ENCODE measurements around the gene MEF2C. TPM values are rescaled to one million over a fixed set of nuclear protein-coding genes. Genes with fewer than 3 reads are reported as not detected.

MEF2C gene
- total and polyA plus RNA-seq, 2 experiments from 2014 or later = 0.97 to 1.6 TPM

DNA sequence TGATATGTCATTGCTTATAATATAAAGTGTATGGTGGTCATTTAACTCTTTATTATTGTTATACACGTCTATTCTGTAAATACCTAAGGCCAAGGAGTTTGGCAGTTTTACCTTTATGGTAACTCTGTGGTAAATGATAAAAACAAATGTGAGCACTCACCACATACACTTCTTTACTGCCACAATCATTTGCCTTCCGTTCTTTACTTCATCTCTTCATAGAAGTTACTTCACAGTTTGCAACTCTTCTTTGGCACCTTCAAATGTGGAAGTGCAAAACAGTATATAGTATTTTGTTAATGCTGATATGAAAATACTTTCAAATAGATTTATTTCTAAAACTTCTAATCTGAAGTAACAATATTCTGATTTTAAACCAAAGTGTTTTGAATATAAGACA, 4.4 kb upstream of the MEF2C start:
- no peak overlapping the region for H3K27ac ChIP-seq (ENCODE audit: low read depth)
- peaks cover 19% of the 10 kb centered on the region for H3K4me1 ChIP-seq (ENCODE audit: insufficient read depth)
- peaks cover 16% of the 10 kb centered on the region; the same call in 2 of the 3 replicates for H3K4me1 Mint-ChIP-seq
- no peak overlapping the region for H3K4me3 ChIP-seq
- H4K20me1 ChIP-seq (replicated peaks; ENCODE audit: insufficient read depth) = no peaks in the 10 kb centered on the region
- no peaks in the 10 kb centered on the region for H3K36me3 Mint-ChIP-seq (ENCODE audit: low read depth)
- H2AFZ ChIP-seq = no peak overlapping the region
- H3K9me3 Mint-ChIP-seq = no peaks in the 10 kb centered on the region
- H3K4me2 ChIP-seq = no peak overlapping the region
- no peak overlapping the region for H3K27ac Mint-ChIP-seq
- H3K9me2 ChIP-seq (ENCODE audit: insufficient read depth) = no peaks in the 10 kb centered on the region
- peaks cover 26% of the 10 kb centered on the region for H3K27me3 Mint-ChIP-seq (ENCODE audit: insufficient read depth, low read depth, poor library complexity)
- H3K36me3 ChIP-seq (ENCODE audit: insufficient read depth) = no peaks in the 10 kb centered on the region
- DNase-seq (ENCODE audit: low spot score) (no peak), ATAC-seq (no peak)
- H3K4me3 Mint-ChIP-seq = no peak overlapping the region
- H3K79me2 ChIP-seq (replicated peaks; ENCODE audit: insufficient read depth) = no peaks in the 10 kb centered on the region
- H3K27me3 ChIP-seq (ENCODE audit: insufficient read depth) = peaks cover 82% of the 10 kb centered on the region
- H3F3A ChIP-seq (replicated peaks; ENCODE audit: low read depth) = no peaks in the 10 kb centered on the region
- TF ChIP-seq EZH2 (IDR thresholded peaks at IDR 0.05; ENCODE audit: low read depth, unreplicated experiment) (no peak), JUNB (IDR thresholded peaks at IDR 0.05; ENCODE audit: unreplicated experiment) (no peak), EZH2phosphoT487 (IDR thresholded peaks at IDR 0.05; ENCODE audit: unreplicated experiment) (no peak)
- TF ChIP-seq, protein P1, sequence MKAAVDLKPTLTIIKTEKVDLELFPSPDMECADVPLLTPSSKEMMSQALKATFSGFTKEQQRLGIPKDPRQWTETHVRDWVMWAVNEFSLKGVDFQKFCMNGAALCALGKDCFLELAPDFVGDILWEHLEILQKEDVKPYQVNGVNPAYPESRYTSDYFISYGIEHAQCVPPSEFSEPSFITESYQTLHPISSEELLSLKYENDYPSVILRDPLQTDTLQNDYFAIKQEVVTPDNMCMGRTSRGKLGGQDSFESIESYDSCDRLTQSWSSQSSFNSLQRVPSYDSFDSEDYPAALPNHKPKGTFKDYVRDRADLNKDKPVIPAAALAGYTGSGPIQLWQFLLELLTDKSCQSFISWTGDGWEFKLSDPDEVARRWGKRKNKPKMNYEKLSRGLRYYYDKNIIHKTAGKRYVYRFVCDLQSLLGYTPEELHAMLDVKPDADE (IDR thresholded peaks at IDR 0.05) = no peak
- TF ChIP-seq, protein P2, sequence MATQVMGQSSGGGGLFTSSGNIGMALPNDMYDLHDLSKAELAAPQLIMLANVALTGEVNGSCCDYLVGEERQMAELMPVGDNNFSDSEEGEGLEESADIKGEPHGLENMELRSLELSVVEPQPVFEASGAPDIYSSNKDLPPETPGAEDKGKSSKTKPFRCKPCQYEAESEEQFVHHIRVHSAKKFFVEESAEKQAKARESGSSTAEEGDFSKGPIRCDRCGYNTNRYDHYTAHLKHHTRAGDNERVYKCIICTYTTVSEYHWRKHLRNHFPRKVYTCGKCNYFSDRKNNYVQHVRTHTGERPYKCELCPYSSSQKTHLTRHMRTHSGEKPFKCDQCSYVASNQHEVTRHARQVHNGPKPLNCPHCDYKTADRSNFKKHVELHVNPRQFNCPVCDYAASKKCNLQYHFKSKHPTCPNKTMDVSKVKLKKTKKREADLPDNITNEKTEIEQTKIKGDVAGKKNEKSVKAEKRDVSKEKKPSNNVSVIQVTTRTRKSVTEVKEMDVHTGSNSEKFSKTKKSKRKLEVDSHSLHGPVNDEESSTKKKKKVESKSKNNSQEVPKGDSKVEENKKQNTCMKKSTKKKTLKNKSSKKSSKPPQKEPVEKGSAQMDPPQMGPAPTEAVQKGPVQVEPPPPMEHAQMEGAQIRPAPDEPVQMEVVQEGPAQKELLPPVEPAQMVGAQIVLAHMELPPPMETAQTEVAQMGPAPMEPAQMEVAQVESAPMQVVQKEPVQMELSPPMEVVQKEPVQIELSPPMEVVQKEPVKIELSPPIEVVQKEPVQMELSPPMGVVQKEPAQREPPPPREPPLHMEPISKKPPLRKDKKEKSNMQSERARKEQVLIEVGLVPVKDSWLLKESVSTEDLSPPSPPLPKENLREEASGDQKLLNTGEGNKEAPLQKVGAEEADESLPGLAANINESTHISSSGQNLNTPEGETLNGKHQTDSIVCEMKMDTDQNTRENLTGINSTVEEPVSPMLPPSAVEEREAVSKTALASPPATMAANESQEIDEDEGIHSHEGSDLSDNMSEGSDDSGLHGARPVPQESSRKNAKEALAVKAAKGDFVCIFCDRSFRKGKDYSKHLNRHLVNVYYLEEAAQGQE (IDR thresholded peaks at IDR 0.05; ENCODE audit: unreplicated experiment) = no peak

DNA sequence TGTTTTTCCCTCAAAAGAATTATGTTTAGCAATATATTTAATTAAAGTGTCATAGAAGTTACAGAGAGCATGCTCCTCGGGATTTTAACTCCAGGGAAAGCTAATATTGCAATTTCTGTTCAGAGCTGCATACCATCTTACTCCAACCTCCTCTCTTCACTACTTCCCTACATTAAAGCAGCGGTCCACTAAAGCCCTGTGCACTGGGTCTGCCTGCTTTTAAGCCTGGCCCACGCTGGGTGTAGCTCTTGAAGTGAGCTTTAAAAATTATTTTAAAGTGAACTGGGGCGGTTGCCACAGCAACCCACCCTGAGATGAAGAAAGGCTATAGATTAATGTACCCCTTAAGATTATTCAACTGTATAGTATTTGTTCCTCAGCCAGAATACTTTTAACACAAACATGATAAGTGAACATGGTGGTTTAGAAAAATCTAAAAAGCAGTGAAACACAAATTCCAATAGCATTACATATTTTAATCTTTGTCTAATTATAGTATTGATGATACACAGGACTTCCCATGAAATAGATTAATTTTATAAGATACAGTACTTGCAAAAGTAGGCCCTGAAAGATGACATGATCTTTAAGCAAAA, 3.9 kb upstream of the MEF2C start:
- Histone ChIP-seq H3K9me2 (ENCODE audit: insufficient read depth) (no peaks in the 10 kb centered on the region), H2AFZ (no peak overlapping the region), H3K27me3 (ENCODE audit: insufficient read depth) (peaks cover 87% of the 10 kb centered on the region), H3K4me2 (no peak overlapping the region), H3K36me3 (ENCODE audit: insufficient read depth) (no peaks in the 10 kb centered on the region), H3K4me3 (no peak overlapping the region), H3K27ac (ENCODE audit: low read depth) (no peak overlapping the region), H3K79me2 (replicated peaks; ENCODE audit: insufficient read depth) (no peaks in the 10 kb centered on the region), H4K20me1 (replicated peaks; ENCODE audit: insufficient read depth) (no peaks in the 10 kb centered on the region), H3F3A (replicated peaks; ENCODE audit: low read depth) (no peaks in the 10 kb centered on the region), H3K4me1 (ENCODE audit: insufficient read depth) (peaks cover 22% of the 10 kb centered on the region)
- peaks cover 26% of the 10 kb centered on the region for H3K27me3 Mint-ChIP-seq (ENCODE audit: insufficient read depth, low read depth, poor library complexity)
- H3K36me3 Mint-ChIP-seq (ENCODE audit: low read depth) = no peaks in the 10 kb centered on the region
- ATAC-seq (no peak), DNase-seq (ENCODE audit: low spot score) (no peak)
- no peak overlapping the region for H3K4me3 Mint-ChIP-seq
- H3K27ac Mint-ChIP-seq = no peak overlapping the region
- no peaks in the 10 kb centered on the region for H3K9me3 Mint-ChIP-seq
- peaks cover 17% of the 10 kb centered on the region; the same call in 2 of the 3 replicates for H3K4me1 Mint-ChIP-seq
- no peak for TF ChIP-seq CREB1 (CRISPR knock-in tag; IDR thresholded peaks at IDR 0.05; ENCODE audit: low read depth)
- TF ChIP-seq, protein P3, sequence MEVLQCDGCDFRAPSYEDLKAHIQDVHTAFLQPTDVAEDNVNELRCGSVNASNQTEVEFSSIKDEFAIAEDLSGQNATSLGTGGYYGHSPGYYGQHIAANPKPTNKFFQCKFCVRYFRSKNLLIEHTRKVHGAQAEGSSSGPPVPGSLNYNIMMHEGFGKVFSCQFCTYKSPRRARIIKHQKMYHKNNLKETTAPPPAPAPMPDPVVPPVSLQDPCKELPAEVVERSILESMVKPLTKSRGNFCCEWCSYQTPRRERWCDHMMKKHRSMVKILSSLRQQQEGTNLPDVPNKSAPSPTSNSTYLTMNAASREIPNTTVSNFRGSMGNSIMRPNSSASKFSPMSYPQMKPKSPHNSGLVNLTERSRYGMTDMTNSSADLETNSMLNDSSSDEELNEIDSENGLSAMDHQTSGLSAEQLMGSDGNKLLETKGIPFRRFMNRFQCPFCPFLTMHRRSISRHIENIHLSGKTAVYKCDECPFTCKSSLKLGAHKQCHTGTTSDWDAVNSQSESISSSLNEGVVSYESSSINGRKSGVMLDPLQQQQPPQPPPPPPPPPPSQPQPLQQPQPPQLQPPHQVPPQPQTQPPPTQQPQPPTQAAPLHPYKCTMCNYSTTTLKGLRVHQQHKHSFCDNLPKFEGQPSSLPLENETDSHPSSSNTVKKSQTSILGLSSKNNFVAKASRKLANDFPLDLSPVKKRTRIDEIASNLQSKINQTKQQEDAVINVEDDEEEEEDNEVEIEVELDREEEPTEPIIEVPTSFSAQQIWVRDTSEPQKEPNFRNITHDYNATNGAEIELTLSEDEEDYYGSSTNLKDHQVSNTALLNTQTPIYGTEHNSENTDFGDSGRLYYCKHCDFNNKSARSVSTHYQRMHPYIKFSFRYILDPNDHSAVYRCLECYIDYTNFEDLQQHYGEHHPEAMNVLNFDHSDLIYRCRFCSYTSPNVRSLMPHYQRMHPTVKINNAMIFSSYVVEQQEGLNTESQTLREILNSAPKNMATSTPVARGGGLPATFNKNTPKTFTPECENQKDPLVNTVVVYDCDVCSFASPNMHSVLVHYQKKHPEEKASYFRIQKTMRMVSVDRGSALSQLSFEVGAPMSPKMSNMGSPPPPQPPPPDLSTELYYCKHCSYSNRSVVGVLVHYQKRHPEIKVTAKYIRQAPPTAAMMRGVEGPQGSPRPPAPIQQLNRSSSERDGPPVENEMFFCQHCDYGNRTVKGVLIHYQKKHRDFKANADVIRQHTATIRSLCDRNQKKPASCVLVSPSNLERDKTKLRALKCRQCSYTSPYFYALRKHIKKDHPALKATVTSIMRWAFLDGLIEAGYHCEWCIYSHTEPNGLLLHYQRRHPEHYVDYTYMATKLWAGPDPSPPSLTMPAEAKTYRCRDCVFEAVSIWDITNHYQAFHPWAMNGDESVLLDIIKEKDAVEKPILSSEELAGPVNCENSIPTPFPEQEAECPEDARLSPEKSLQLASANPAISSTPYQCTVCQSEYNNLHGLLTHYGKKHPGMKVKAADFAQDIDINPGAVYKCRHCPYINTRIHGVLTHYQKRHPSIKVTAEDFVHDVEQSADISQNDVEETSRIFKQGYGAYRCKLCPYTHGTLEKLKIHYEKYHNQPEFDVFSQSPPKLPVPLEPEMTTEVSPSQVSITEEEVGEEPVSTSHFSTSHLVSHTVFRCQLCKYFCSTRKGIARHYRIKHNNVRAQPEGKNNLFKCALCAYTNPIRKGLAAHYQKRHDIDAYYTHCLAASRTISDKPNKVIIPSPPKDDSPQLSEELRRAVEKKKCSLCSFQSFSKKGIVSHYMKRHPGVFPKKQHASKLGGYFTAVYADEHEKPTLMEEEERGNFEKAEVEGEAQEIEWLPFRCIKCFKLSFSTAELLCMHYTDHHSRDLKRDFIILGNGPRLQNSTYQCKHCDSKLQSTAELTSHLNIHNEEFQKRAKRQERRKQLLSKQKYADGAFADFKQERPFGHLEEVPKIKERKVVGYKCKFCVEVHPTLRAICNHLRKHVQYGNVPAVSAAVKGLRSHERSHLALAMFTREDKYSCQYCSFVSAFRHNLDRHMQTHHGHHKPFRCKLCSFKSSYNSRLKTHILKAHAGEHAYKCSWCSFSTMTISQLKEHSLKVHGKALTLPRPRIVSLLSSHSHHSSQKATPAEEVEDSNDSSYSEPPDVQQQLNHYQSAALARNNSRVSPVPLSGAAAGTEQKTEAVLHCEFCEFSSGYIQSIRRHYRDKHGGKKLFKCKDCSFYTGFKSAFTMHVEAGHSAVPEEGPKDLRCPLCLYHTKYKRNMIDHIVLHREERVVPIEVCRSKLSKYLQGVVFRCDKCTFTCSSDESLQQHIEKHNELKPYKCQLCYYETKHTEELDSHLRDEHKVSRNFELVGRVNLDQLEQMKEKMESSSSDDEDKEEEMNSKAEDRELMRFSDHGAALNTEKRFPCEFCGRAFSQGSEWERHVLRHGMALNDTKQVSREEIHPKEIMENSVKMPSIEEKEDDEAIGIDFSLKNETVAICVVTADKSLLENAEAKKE (CRISPR knock-in tag; IDR thresholded peaks at IDR 0.05) = no peak
- TF ChIP-seq, protein P4, sequence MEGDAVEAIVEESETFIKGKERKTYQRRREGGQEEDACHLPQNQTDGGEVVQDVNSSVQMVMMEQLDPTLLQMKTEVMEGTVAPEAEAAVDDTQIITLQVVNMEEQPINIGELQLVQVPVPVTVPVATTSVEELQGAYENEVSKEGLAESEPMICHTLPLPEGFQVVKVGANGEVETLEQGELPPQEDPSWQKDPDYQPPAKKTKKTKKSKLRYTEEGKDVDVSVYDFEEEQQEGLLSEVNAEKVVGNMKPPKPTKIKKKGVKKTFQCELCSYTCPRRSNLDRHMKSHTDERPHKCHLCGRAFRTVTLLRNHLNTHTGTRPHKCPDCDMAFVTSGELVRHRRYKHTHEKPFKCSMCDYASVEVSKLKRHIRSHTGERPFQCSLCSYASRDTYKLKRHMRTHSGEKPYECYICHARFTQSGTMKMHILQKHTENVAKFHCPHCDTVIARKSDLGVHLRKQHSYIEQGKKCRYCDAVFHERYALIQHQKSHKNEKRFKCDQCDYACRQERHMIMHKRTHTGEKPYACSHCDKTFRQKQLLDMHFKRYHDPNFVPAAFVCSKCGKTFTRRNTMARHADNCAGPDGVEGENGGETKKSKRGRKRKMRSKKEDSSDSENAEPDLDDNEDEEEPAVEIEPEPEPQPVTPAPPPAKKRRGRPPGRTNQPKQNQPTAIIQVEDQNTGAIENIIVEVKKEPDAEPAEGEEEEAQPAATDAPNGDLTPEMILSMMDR (conservative IDR thresholded peaks at IDR 0.05; ENCODE audit: low read depth in 2 of 2) = no peak
